GM18508 (cell line): ENCODE data around the gene RAD9B.
"Not testable (repeated sequence)": the region's sequence is repeated elsewhere in the genome, so short reads cannot be mapped to it uniquely, and the experiment has no call there.

ENCODE experiments used
- ATAC-seq: cut with Tn5 transposase; IDR thresholded peaks from one replicate; pipeline ENCODE4 v1.9.1; 2021; ENCODE audit warnings: moderate number of reproducible peaks; ENCODE audit not compliant: insufficient read depth, unreplicated experiment

The RAD9B gene

GRCh38 chr12:110520876-110521712 lies 19.0 kb downstream of the RAD9B start:
- ATAC-seq, result not testable (repeated sequence)

- ATAC-seq, result no peak
Observed at GRCh38 chr12:110528277-110528839, 26.2 kb downstream of the RAD9B start.

GRCh38 chr12:110530511-110530910 lies 28.4 kb downstream of the RAD9B start:
- ATAC-seq, result no peak

GRCh38 chr12:110531741-110532333 lies 29.7 kb downstream of the RAD9B start:
- peak; percentile 72 for ATAC-seq

- no peak for ATAC-seq
Observed at GRCh38 chr12:110532644-110533043, 30.5 kb downstream of the RAD9B start.

- no peak for ATAC-seq
Observed at GRCh38 chr12:110533607-110534006, 31.5 kb downstream of the RAD9B start.

- ATAC-seq, result no peak
Observed at GRCh38 chr12:110534811-110535210, 32.7 kb downstream of the RAD9B start.

GRCh38 chr12:110536834-110537604 lies 34.9 kb downstream of the RAD9B start:
- ATAC-seq, result no peak

- no peak for ATAC-seq
Observed at GRCh38 chr12:110537605-110538409, 35.7 kb downstream of the RAD9B start.

- ATAC-seq, result no peak
Observed at GRCh38 chr12:110538869-110539622, 36.9 kb downstream of the RAD9B start.

GRCh38 chr12:110540048-110540447 lies 37.9 kb downstream of the RAD9B start:
- ATAC-seq, result no peak

- no peak for ATAC-seq
Observed at GRCh38 chr12:110543252-110543959, 41.3 kb downstream of the RAD9B start.

- no peak for ATAC-seq
Observed at GRCh38 chr12:110543965-110544364, 41.8 kb downstream of the RAD9B start.

GRCh38 chr12:110545259-110545658 lies 43.1 kb downstream of the RAD9B start:
- ATAC-seq, result not testable (repeated sequence)

- no peak for ATAC-seq
Observed at GRCh38 chr12:110545812-110546211, 43.7 kb downstream of the RAD9B start.

- no peak for ATAC-seq
Observed at GRCh38 chr12:110546339-110546738, 44.2 kb downstream of the RAD9B start.

- ATAC-seq, result no peak
Observed at GRCh38 chr12:110547090-110547489, 45.0 kb downstream of the RAD9B start.

GRCh38 chr12:110548678-110549077 lies 46.5 kb downstream of the RAD9B start:
- ATAC-seq, result no peak

GRCh38 chr12:110549716-110550115 lies 47.6 kb downstream of the RAD9B start:
- ATAC-seq, result no peak
